Immature natural killer cell (primary cell): ENCODE measurements around the gene CDK11A. TPM values are rescaled to one million over a fixed set of nuclear protein-coding genes. Genes with fewer than 3 reads are reported as not detected.
"Not testable (repeated sequence)": the region's sequence is repeated elsewhere in the genome, so short reads cannot be mapped to it uniquely, and the experiment has no call there.

ENCODE experiments used
- DNase-seq, 3 donors: peaks; one replicate each; pipeline ENCODE4 v3.0.0; 2022; ENCODE audit warnings: mixed read lengths in 1 of 3
- H3K27ac Mint-ChIP-seq, 6 donors: one replicate each; pipeline ENCODE4 v1.8.0; 2020; ENCODE audit warnings: mixed read lengths in 6 of 6, mild to moderate bottlenecking in 5 of 6, inconsistent platforms in 4 of 6, moderate library complexity in 3 of 6
- H3K27me3 Mint-ChIP-seq, 3 donors: one replicate each; pipeline ENCODE4 v1.8.0; 2020 to 2021; ENCODE audit warnings: low read depth in 3 of 3, mild to moderate bottlenecking in 3 of 3, mixed read lengths in 3 of 3, moderate library complexity in 3 of 3, inconsistent platforms in 1 of 3
- H3K36me3 Mint-ChIP-seq, 3 donors: one replicate each; pipeline ENCODE4 v1.8.0; 2020; ENCODE audit warnings: mixed read lengths in 3 of 3, inconsistent platforms in 2 of 3, mild to moderate bottlenecking in 2 of 3
- H3K4me1 Mint-ChIP-seq, 2 donors: one replicate each; pipeline ENCODE4 v1.8.0; 2020; ENCODE audit warnings: inconsistent platforms in 2 of 2, mild to moderate bottlenecking in 2 of 2, mixed read lengths in 2 of 2, moderate library complexity in 1 of 2
- H3K4me3 Mint-ChIP-seq, 5 donors: one replicate each; pipeline ENCODE4 v1.8.0; 2020; ENCODE audit warnings: mild to moderate bottlenecking in 5 of 5, mixed read lengths in 5 of 5, inconsistent platforms in 3 of 5, moderate library complexity in 3 of 5
- H3K9me3 Mint-ChIP-seq, 6 donors: one replicate each; pipeline ENCODE4 v1.8.0; 2020; ENCODE audit warnings: mild to moderate bottlenecking in 6 of 6, mixed read lengths in 6 of 6, inconsistent platforms in 4 of 6, moderate library complexity in 3 of 6
- polyA plus RNA-seq, 3 donors: library from polyadenylated mRNA; unstranded; fragments of 300-500 nt; fragmentation: Illumina TruSeq; gene quantifications; one replicate each; pipeline ENCODE4 v1.2.3, GENCODE V29; 2021

CDK11A gene
- polyA plus RNA-seq, 3 donors from 2014 or later, result 1.6 to 32.6 (median 14.9) TPM

- not testable (repeated sequence) for H3K9me3 Mint-ChIP-seq, H3K4me1 Mint-ChIP-seq, DNase-seq, H3K27me3 Mint-ChIP-seq, H3K36me3 Mint-ChIP-seq, H3K4me3 Mint-ChIP-seq
- H3K27ac Mint-ChIP-seq, result peak overlapping the region in 1 of 6 donors; percentile 58
These were observed 61.2 kb downstream of the CDK11A start for GRCh38 chr1:1662830-1663560.

DNA sequence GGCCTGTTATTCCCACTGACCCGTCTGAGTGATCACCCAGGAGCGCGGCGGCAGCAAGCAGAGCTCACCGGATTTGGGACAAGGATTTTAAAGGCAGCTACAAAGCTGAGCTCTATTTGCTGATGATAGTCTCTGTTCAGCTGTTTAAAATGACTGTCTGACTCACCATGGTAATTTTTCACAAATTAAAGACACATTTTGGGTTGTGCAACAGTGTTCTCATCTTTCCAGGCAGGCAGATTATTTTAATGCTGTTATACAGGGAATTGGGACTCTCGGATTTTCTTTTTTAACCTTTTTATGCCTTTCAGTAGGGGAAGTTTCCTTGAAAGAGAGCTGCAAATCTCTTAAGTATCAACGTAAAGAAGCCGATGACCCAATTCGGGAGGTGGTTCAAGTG lies 61.8 kb downstream of the CDK11A start:
- H3K27ac Mint-ChIP-seq, H3K27me3 Mint-ChIP-seq, H3K9me3 Mint-ChIP-seq, H3K4me3 Mint-ChIP-seq, H3K36me3 Mint-ChIP-seq, DNase-seq, H3K4me1 Mint-ChIP-seq: not testable (repeated sequence)

DNA sequence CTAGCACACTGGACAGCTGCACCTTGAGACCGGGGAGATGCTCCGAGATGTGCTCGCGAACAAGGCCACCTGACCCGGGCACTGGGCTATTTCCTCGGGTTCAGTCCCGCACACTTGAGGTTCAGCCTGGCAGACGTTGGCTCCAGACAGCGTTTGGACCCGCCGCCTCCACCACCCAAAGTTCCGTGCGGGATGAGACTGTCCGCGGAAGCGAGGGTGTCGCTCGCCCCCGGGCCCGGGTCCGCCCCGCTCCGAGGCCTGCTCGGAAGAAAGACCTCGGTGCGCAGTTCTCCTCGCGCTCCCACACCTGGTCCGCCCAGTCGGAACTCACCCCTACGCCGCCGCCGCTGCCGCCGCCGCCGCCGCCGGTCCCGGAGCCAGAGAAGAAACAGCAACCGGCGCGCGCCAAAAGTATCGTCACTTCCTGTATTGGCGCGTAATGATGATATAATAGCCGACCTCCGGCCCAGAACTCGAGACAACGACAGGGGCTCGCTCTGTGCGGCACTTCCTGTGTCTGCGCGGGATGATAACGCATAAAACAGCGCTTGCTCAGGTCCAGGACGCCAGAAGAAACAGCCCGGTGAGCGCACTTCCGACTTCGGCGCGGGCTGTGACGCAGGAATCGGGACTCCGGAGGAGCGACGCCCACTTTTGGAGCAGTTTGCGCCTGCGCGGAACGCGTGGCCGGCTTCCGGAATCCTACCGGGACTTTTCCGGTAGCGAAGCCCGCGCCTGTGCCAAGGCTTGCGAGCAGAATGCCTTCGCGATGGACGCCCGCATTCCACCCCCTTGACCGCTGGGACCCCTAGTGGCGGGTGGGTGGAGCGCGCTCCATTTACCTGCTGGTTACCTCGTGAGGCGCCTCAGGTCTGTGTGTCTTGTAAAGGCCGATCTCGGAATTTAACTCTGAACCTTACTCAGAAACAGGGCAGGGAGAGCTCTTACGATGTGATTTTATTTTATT lies 65.3 kb downstream of the CDK11A start, which contains the start of gene CDK11B:
Gene CDK11B, minus strand, starts transcription at position 422 of the 967 bp plus-strand sequence. CDS start 1,519 bp downstream, outside the sequence.
- Mint-ChIP-seq H3K4me3 (peak within 1 kb of the TSS; percentile 91 to 97 (median 95)), H3K27ac (peak within 1 kb of the TSS; percentile 96 to 100 (median 98))
- not testable (repeated sequence) for H3K9me3 Mint-ChIP-seq, H3K27me3 Mint-ChIP-seq, H3K36me3 Mint-ChIP-seq, H3K4me1 Mint-ChIP-seq
- peak; percentile 97 to 98 (median 98) for DNase-seq

Other genes with a start within 250 kb of the CDK11A start
- 10 to 100 TPM in 1 of 3 donors, 1 to 10 TPM in 2; 6.4 to 14.5 (median 7.3) TPM for gene ATAD3A, start 212.2 kb downstream of the CDK11A start, polyA plus RNA-seq
- gene TMEM240, start 183.7 kb downstream of the CDK11A start, polyA plus RNA-seq, result not detected
- gene SSU72, start 149.5 kb downstream of the CDK11A start, polyA plus RNA-seq, result 100 to 1,000 TPM; 159 to 241 (median 160) TPM
- gene FNDC10, start 124.2 kb downstream of the CDK11A start, polyA plus RNA-seq, result 1 to 10 TPM in 2 of 3 donors, under 1 TPM in 1; 0.64 to 1.4 (median 1.1) TPM
- gene MIB2, start 108.9 kb downstream of the CDK11A start, polyA plus RNA-seq, result 10 to 100 TPM; 44.0 to 89.0 (median 86.7) TPM
- gene MMP23B, start 92.2 kb downstream of the CDK11A start, polyA plus RNA-seq, result 10 to 100 TPM; 10.4 to 22.3 (median 12.6) TPM
- gene CDK11B, start 65.4 kb downstream of the CDK11A start, polyA plus RNA-seq, result 10 to 100 TPM in 1 of 3 donors, 1 to 10 TPM in 2; 4.8 to 25.0 (median 8.1) TPM
- gene SLC35E2B, start 31.6 kb downstream of the CDK11A start, polyA plus RNA-seq, result 10 to 100 TPM; 14.4 to 37.7 (median 18.1) TPM
- gene NADK, start 54.1 kb upstream of the CDK11A start, polyA plus RNA-seq, result 10 to 100 TPM; 30.9 to 53.3 (median 37.3) TPM
- gene GNB1, start 166.7 kb upstream of the CDK11A start, polyA plus RNA-seq, result 100 to 1,000 TPM in 1 of 3 donors, 10 to 100 TPM in 2; 53.4 to 111 (median 98.7) TPM
- gene CALML6, start 190.9 kb upstream of the CDK11A start, polyA plus RNA-seq, result not detected
- under 1 TPM in 1 of 3 donors, not detected in 2; 0.18 TPM for gene TMEM52, start 194.9 kb upstream of the CDK11A start, polyA plus RNA-seq